C1 segment of cervical spinal cord (tissue), 14 donors: ENCODE data around the gene LMO7.
"Not testable (repeated sequence)": the region's sequence is repeated elsewhere in the genome, so short reads cannot be mapped to it uniquely, and the experiment has no call there.

Experiments
- DNase-seq, 14 donors: peaks; one replicate each; lab custom pipeline; 2025; lab: John Stamatoyannopoulos, UW

The LMO7 gene

DNA sequence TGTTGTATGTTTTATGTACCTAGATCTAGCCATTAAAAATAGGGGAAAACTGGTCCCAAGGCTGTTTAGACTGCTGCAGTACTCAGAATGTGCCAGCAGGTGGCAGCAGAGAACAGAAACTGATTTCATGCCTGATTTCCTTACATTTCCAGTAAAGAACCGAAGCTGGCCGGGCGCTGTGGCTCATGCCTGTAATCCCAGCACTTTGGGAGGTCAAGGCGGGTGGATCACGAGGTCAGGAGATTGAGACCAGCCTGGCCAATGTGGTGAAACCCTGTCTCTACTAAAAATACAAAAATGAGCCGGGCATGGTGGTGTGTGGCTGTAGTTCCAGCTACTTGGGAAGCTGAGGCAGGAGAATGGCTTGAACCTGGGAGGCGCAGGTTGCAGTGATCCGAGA is 59.8 kb downstream of the LMO7 start:
- DNase-seq, result peak in 12 of 14 donors; percentile 8 to 71 (median 46)

DNA sequence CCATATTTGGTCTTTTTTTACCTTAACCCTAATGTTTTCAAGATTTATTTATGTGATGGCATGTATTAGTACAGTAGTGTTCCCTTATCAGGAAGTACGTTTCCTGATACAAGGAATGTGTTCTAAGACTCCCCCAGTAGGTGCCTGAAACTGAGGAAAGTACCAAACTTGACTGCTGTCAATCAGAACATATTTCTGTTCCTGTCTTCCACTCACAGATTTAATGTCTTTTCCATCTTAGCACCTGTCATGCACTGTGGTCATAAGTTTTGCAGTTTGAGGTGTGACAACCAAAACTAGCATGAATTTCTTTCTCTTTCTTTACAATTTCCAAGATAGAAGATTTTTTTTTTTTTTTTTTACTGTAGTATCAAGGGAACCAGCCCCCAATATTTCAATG is 62.9 kb downstream of the LMO7 start:
- DNase-seq, result no peak

DNA sequence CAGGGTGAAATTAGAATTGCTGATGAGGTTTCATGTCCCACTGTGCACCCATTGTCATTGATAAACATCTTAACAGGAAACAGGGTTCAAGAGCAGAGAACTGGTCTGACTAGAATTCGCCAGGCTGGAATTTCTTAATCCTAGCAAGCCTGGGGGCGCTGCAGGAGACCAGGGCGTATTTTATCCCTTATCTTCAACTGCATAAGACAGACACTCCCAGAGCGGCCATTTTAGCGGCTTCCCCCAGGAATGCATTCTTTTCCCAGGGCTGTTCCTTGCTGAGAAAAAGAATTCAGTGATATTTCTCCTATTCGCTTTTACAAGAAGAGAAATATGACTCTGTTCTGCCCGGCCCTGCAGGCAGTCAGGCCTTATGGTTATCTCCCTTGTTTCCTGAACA is 63.6 kb downstream of the LMO7 start:
- not testable (repeated sequence) for DNase-seq

DNA sequence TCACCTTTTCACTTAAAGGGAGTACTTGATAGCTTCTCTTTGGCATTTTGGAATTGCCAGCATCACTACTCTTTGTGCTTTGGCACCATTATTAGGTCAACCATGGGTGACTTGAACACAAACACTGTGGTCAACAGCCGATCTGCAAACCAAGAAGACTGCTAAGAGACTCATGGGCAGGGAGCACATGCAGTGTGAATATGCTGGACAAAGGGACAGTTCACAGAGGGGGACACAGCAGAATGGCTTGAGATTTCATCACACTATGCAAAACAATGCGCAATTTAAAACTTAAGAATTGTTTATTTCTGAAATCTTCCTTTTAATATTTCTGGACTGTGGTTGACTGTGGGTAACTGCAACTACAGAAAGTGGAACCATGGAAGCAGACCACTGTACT is 64.4 kb downstream of the LMO7 start:
- DNase-seq, result no peak

DNA sequence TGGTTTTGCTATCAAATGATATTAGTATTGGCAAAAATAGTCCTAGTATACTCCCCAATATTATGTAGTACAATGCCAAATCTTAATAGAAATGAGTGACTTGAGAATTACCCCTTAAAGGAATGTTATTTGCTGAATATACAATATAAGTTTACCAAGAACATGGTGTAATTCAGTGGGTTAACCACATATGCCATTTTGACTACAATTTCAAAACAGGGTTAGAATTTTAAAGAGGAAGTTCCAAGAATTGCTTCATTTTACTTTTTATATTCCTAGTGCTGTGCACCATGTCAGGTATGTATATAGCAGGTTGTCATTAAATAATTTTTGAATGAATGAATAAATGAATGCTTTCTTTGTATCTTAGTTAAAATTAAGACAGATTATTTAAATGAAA is 66.3 kb downstream of the LMO7 start:
- no peak for DNase-seq

DNA sequence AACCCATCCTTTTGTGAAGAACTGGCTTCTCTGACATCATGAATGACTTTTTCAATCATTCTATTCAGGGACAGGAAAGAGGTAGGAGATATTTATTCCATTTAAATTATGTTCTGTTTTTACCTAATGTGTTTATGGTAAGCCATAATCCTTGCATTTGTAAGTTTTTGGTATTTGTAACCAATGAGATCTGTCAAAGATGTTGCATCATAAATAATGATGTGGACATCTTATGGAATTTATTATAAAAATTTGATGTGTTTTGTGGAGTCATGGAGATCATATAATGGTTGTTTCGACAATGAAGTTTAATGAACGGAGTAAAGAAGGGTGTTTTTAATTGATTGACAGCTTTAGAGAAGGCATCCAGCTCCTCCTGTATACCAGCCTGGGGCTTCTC is 67.6 kb downstream of the LMO7 start:
- no peak for DNase-seq

DNA sequence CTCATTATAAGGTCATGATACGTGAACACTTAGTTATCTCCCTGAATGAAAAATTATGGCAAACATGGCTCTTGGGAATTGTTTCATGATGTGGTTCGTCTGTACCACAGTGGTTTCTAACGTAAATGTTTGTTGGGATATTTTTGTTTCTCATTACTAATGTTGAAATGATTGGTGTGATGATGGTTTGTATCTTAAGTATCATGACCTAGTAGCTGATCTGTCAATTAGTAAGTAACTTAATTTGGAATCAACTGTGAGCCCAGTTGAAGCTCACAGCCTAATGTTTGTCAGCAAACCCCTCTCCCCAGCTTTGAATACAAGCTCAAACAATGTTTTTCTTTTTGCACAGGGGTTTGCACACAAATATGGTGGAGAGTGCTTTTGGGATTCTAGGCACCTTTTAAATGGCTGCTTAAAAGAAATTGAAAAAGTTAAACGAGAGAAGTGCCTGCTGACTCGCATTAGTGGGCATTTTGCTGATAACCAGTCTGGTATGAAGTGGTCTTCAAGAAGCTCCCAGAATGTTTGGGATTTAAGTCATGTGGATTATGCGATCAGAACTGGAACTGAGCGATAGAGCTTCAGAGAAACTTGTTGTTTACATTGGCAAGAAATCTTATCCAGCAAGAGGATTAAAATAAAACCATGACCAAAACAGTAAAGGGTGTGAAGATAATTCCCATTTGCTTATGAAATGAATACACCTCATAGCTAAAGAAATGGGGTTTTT is 68.2 kb downstream of the LMO7 start:
- DNase-seq, result no peak

DNA sequence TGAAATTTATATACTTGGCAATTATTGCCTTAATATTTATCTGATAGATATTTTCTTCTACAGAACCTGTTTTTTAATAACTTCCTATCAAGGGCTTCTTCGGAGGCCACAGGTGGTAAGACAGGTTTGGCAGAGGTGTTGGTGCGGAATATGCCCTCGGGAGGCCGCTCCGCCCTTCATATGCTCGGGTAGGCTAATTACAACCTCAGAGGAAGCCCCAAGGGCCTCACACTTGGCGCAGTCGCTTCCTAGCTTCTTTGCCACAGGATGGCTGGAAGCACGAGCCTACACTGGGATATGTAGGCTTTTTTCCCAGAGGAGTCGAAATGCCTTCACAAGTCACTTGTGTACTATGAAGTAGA is 68.8 kb downstream of the LMO7 start:
- no peak for DNase-seq

DNA sequence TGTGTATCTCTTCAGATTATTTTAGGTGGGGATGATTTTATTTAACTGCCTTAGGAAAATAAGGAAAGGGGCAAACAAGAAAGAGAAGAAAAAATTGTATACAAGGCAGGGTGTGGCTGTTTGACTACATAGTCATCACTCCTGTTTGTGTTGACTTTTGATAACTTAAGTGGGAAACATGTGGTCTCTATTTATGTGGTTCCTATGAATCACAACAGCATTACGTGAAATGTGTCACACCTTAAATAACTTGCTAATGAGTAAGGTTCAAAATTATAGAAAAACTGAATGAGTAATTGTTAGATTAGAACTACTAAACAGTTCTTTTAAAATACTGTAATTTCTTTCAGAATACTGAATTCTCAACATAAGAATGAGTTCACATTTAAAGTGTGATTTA is 69.3 kb downstream of the LMO7 start:
- no peak for DNase-seq

DNA sequence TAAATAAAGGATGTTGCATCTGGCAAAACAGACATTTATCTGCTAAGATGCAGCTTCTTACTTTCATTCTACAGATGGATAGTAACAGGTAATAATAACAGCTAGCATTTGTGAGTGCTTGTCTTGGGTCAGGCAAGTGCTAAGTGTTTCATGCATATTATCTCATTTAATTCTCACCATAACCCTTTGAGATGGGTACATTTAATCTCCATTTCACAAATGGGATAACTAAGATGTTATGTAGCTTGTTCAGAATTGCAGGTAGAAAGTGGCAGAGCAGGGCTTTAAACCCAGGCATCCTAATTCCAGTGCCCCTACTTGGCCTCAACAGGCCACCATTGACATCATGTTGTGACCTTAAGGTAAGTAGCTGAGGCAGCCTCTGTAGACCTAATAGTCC is 69.8 kb downstream of the LMO7 start:
- no peak for DNase-seq

DNA sequence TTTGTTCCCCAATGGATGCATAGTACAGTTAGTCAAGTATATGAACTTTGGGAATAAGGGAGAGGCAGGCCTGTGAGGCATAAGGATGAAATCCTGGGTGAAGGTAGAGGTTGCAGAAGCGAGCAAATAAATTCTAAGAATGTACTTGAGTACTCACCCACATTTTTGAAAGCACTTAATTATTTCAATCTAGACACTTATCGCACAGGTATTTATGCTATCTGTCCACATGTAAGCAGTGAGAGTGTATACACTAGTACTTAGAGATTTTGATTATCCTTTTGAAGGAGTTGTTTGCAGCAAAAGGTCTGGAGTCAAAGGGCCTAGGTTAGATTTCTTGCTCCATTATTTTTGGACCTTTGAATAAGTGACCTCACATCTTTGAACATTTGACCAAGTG is 77.7 kb downstream of the LMO7 start:
- no peak for DNase-seq

DNA sequence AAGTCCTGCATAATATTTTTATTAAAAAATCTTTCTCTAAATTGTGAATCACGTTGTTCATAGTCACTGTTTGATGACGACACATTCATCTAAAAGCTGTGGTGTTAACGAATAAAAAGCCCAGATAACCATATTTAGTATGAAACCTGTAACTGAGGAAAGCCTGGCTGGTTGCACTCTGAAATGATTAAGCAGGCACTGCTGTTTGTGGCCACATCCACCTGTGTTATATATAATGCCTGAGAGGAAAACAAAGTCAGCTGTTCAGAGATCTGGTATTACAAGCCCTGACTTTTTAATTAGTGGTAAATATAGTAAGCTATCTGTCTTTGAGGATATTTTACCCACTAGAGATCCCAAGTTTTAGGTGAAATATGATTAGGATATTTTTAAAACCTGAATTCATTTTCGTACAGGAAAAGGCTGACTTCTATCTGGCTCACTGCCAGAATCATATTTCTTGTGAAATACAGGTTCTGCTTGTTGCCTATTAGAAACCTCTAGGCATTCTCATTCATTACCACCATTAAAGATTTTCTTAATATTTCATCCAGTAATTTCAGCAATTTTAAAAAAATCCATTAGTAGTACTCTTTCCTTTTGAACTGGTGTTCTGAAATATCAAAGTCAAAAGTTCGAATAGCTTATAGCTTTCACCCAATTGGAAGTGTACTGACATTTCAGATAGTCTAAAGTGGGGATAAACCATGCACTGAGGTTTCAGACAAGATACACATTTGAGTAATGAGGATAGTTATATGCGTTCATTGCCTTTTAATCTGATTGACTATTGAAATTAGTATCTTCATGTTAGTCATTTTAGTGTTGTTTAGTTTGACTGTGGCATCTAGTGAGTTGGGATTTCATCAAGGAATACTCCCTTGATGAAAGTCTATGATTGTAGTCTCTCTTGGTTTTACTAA is 79.7 kb downstream of the LMO7 start:
- no peak for DNase-seq

DNA sequence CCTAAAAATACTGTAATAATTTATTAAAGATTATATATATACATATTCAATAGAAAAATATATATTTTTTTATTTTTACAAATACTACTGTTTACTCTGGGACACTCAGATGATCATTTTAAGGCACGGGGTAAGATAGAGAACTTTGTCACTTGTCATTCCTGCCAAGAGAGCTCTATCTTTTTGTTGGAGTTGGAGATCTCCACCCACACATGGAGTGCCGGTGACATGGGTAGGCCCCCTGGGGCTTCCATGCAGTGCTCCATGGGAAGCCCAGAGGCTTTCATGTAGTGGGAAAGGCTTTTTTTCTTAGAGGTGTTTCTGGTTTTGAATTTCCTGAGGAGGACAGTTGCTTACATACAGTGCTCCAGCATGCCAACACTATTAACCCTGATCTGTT is 81.4 kb downstream of the LMO7 start:
- no peak for DNase-seq

DNA sequence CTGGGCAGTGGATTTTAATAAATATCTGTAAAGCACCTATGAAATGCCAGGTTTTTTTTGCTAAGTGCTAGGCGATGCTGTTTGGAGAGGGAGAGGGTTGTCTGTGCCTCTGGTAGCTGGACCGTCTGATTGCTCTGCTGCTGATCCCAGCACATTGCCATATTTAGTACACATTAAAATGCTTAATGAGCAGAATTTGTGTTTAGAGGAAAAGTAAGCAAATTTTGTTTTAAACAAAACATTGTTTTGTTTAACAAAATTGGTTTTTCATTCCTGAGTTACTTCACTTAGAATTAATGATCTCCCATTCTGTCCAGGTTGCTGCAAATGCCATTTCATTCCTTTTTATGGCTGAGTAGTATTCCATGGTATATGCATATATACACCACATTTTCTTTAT is 85.2 kb downstream of the LMO7 start:
- no peak for DNase-seq

DNA sequence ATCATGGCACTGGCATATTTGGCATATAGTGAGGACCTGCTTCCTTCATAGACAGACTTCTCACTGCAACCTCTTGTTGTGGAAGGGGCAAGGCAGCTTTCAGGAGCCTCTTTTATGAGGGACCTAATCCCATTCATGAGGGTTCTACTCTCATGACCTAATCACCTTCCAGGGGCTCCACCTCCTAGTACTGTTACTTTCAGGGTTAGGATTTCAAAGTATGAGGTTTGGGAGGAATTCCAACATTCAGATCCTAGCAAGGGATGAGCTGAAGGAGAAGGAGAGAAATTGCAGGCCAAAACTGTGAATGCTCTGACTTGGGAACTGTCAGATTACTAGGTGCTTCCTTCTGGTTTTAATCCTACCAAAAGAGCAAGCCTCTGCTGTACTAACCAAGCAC is 87.8 kb downstream of the LMO7 start:
- DNase-seq, result no peak

DNA sequence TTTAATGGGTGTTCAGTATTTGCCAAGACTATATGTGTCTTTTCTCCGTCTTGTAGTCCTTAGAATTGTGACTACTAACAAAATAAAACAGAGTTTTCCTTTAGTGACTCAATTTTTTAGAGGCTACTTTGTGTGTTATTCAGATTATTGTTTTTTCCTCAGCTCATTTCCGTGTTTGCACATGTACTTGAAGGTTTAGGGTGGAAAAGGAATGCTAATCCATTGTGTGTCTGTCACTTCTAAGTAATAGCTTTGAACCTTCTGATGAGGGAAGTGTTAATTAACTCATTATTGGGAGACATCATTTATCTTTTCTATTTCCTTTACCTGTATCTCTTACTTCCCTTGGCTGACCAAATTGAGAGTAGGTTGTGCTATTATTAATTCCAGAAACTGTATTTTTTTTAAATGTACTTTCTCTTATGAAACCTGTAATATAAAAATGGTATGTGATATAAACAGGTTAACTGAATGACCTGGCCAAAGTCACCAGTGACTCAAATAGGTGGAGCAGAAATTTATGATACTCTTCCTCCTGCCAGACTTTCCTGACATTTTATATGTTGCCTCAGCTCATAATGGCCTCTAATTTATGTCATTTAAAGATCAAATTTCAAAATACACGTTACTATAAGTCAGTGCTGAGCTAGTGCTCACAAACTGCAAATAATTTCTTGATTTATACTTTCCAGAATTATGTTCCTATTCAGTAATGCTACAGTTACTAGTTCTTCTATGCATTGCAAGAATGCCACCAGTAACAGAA is 88.8 kb downstream of the LMO7 start:
- DNase-seq, result no peak

DNA sequence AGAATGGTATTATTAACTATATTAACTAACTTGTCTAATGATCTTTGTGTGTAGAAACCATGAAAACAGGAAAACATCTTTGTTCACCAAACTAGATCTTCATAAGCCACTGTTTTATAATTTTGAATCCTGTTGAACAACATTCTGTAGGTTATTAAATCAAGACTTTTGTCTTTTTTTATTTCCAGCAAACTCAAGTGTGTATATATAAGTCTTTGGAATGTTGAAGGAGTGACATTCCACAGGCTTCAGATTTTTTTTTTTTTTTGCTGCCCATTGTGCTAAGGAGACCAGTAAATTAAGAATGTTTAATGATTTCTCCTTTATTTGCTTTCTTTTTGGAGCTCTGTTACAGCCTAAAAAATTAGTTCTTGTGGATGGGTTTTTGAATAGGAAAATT is 89.6 kb downstream of the LMO7 start:
- no peak for DNase-seq

DNA sequence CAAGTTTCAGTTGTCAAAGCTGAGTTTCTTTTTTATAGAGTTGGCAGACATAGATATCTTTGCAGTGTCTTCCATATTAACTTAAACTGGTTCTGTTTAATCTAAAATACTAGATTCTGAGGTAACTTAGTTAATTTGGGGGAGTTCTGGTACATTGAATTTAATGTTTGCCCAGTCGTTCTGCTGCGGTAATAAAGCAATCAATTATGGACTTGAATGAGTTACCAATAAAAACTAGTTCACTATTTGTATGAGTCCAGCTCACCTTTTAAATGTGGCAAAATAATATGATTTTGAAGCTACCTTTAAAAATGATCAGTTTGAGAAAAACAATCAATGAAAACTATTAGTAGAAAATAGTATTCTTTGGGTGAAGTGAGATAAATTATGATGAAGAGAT is 90.2 kb downstream of the LMO7 start:
- DNase-seq, result no peak

DNA sequence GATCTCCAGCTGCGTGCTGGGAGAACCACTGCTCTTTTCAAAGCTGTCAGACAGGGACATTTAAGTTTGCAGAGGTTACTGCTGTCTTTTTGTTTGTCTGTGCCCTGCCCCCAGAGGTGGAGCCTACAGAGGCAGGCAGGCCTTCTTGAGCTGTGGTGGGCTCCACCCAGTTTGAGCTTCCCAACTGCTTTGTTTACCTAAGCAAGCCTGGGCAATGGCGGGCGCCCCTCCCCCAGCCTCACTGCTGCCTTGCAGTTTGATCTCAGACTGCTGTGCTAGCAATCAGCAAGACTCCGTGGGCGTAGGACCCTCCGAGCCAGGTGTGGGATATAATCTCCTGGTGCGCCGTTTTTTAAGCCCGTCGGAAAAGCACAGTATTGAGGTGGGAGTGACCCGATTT is 97.0 kb downstream of the LMO7 start:
- DNase-seq, result not testable (repeated sequence)

DNA sequence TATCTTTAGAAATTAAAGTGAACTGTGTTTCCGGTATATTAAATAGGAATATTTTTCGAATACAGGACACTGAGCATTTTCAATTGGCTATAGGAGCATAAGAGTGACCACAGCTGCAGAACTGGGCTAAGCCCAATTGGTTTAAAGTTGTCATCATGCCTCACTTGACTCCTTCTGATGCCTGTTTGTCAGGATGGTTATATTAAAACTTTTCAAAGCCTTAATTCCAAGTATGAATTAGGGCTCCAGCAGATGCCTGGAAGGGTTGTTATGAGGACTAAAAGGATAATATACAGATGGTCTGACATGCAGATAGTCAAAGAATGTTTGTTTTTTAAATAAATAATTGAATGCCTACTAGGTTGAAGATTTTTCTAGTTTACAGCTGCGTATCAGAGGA is 100.0 kb downstream of the LMO7 start:
- no peak for DNase-seq

DNA sequence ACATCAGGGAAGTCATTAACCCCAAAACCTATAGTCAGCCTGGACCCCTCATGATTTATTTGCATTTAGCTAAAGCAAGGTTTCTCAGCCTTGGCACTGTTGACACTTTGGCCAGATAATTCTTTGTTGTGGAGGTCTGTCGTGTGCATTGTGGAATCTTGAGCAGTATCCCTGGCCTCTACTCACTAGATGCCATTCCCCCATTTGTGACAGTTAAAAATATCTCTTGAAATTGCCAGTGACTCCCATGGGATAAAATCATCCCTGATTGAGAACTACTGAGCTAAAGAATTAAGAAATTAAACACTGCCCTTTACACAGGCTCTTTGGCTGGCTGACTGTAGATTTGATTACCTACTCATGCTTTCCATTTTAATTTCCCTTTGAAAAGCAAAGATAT is 102.7 kb downstream of the LMO7 start:
- no peak for DNase-seq

DNA sequence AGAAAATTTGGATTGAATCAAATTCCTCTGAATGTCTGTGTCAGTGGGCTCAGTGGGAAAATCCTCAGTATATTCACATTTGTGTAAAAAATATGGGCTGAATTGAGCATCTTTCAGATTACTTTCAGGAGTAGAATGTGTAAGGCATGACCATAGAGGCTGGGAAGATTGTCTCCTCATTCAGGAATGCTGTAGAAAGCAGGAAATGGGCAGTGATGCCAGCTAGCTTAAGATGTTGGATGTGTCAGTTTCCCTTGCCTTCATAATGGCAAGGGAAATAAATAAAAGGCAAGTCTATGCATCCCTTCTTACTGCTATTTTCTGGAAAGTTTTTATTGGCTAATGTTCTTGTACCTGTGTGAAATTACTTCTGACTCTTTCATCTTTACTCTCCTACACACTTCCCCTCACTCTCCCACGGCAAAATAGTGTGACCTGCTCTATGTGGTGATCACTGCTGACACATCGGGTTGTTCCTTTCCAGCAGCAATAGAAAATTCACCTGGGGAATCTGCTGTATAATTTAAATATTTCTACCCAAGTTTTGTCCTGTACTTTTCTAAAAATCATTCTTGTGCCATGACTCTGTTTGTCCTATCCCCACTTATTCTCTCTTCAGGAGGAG is 103.2 kb downstream of the LMO7 start:
- no peak for DNase-seq
